ENCODE measurements around the gene ZNF135.

Gene ZNF135

DNA sequence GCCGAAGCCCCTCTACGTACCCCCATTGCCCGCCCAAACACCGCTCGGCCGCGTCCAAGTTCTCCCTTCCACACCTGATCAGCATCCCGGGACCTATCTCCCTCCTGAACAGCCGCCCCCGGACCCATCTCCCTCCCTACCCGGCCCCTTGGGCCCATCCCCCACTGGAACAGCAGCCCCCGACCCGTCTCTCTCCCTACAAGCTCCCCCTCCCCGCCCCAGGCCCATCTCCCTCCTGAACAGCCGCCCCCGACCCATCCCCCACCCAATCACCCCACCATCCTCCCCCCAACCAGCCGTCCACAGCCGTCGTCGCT, 24.6 kb upstream of the ZNF135 start:
- Histone ChIP-seq H3K9me3 (ENCODE audit: control insufficient read depth, low read length) (peaks cover 24% of the 10 kb centered on the region), H3K4me3 (ENCODE audit: extremely low read depth, insufficient read depth, low read length, poor library complexity, severe bottlenecking) (peak overlapping the region; percentile 11), H3K4me1 (ENCODE audit: control insufficient read depth, insufficient read depth, low read length, poor library complexity, severe bottlenecking) (no peaks in the 10 kb centered on the region), H3K36me3 (ENCODE audit: control insufficient read depth, insufficient read depth, low read length) (no peaks in the 10 kb centered on the region), H3K27ac (ENCODE audit: low read depth, low read length, severe bottlenecking) (no peak overlapping the region)
- 40 to 58% methylated on average over 6 to 14 of the region's 20 CpGs for WGBS, 2 experiments (ENCODE audit: insufficient coverage in 2 of 2)

GRCh38 chr19:58035863-58036262, 23.2 kb upstream of the ZNF135 start:
- no peaks in the 10 kb centered on the region for H3K4me1 ChIP-seq (ENCODE audit: control insufficient read depth, insufficient read depth, low read length, poor library complexity, severe bottlenecking)
- no peak overlapping the region for H3K27ac ChIP-seq (ENCODE audit: low read depth, low read length, severe bottlenecking)
- H3K9me3 ChIP-seq (ENCODE audit: control insufficient read depth, low read length) = peaks cover 29% of the 10 kb centered on the region
- WGBS, 2 experiments (ENCODE audit: insufficient coverage in 2 of 2) = 73 to 84% methylated on average over 7 of the region's 8 CpGs
- H3K4me3 ChIP-seq (ENCODE audit: extremely low read depth, insufficient read depth, low read length, poor library complexity, severe bottlenecking) = no peak overlapping the region
- H3K36me3 ChIP-seq (ENCODE audit: control insufficient read depth, insufficient read depth, low read length) = no peaks in the 10 kb centered on the region

GRCh38 chr19:58037927-58038687, 21.0 kb upstream of the ZNF135 start:
- Histone ChIP-seq H3K4me1 (ENCODE audit: control insufficient read depth, insufficient read depth, low read length, poor library complexity, severe bottlenecking) (no peaks in the 10 kb centered on the region), H3K27ac (ENCODE audit: low read depth, low read length, severe bottlenecking) (no peak overlapping the region), H3K36me3 (ENCODE audit: control insufficient read depth, insufficient read depth, low read length) (no peaks in the 10 kb centered on the region), H3K4me3 (ENCODE audit: extremely low read depth, insufficient read depth, low read length, poor library complexity, severe bottlenecking) (no peak overlapping the region), H3K9me3 (ENCODE audit: control insufficient read depth, low read length) (peaks cover 40% of the 10 kb centered on the region)
- 79 to 80% methylated on average over 23 to 36 of the region's 44 CpGs for WGBS, 2 experiments (ENCODE audit: insufficient coverage in 2 of 2)

DNA sequence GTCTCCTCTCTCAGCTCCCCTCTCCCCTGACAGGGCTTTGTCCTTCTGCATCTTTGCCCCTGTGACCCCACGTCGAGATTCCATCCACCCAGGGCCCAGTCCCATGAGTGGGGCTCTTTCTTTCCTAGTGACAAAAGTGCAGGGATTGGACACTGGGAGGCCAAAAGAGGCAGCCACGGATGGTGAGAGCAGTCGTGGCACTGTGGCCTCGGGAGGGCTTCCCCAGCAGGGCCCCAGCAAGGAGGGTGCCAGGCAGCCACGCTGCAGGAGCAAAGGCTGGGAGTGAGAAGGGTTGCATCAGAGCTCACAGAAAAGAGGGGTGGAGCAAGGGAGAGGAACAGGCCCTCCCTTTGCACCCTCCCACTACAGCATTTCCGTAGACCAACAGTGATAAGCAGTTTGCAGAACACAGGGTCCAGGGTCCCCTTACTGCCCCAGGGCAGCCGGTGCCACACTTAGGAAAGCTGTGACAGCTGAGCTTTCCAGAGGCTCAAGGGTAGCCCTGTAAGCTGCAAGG, 20.3 kb upstream of the ZNF135 start:
- H3K9me3 ChIP-seq (ENCODE audit: control insufficient read depth, low read length) = peaks cover 38% of the 10 kb centered on the region
- H3K27ac ChIP-seq (ENCODE audit: low read depth, low read length, severe bottlenecking) = no peak overlapping the region
- no peak overlapping the region for H3K4me3 ChIP-seq (ENCODE audit: extremely low read depth, insufficient read depth, low read length, poor library complexity, severe bottlenecking)
- no peaks in the 10 kb centered on the region for H3K4me1 ChIP-seq (ENCODE audit: control insufficient read depth, insufficient read depth, low read length, poor library complexity, severe bottlenecking)
- no peaks in the 10 kb centered on the region for H3K36me3 ChIP-seq (ENCODE audit: control insufficient read depth, insufficient read depth, low read length)
- 45 to 59% methylated on average over 6 to 8 of the region's 8 CpGs for WGBS, 2 experiments (ENCODE audit: insufficient coverage in 2 of 2)

- Histone ChIP-seq H3K27ac (ENCODE audit: low read depth, low read length, severe bottlenecking) (no peak overlapping the region), H3K4me3 (ENCODE audit: extremely low read depth, insufficient read depth, low read length, poor library complexity, severe bottlenecking) (no peak overlapping the region), H3K4me1 (ENCODE audit: control insufficient read depth, insufficient read depth, low read length, poor library complexity, severe bottlenecking) (no peaks in the 10 kb centered on the region), H3K36me3 (ENCODE audit: control insufficient read depth, insufficient read depth, low read length) (no peaks in the 10 kb centered on the region), H3K9me3 (ENCODE audit: control insufficient read depth, low read length) (peaks cover 35% of the 10 kb centered on the region)
- WGBS, 2 experiments (ENCODE audit: insufficient coverage in 2 of 2) = 76 to 83% methylated on average over 21 of the region's 21 CpGs
Measured at GRCh38 chr19:58040751-58041525, 18.1 kb upstream of the ZNF135 start.

GRCh38 chr19:58042495-58043340, 16.4 kb upstream of the ZNF135 start:
- H3K4me3 ChIP-seq (ENCODE audit: extremely low read depth, insufficient read depth, low read length, poor library complexity, severe bottlenecking) = no peak overlapping the region
- 75 to 81% methylated on average over 46 to 47 of the region's 54 CpGs for WGBS, 2 experiments (ENCODE audit: insufficient coverage in 2 of 2)
- no peaks in the 10 kb centered on the region for H3K4me1 ChIP-seq (ENCODE audit: control insufficient read depth, insufficient read depth, low read length, poor library complexity, severe bottlenecking)
- H3K9me3 ChIP-seq (ENCODE audit: control insufficient read depth, low read length) = peaks cover 48% of the 10 kb centered on the region
- no peak overlapping the region for H3K27ac ChIP-seq (ENCODE audit: low read depth, low read length, severe bottlenecking)
- no peaks in the 10 kb centered on the region for H3K36me3 ChIP-seq (ENCODE audit: control insufficient read depth, insufficient read depth, low read length)

GRCh38 chr19:58044391-58044790, 14.7 kb upstream of the ZNF135 start:
- peaks cover 59% of the 10 kb centered on the region for H3K9me3 ChIP-seq (ENCODE audit: control insufficient read depth, low read length)
- WGBS, 2 experiments (ENCODE audit: insufficient coverage in 2 of 2) = 93% methylated on average over 32 to 40 of the region's 42 CpGs

GRCh38 chr19:58044886-58045285, 14.2 kb upstream of the ZNF135 start:
- H3K4me1 ChIP-seq (ENCODE audit: control insufficient read depth, insufficient read depth, low read length, poor library complexity, severe bottlenecking) = no peaks in the 10 kb centered on the region
- peaks cover 63% of the 10 kb centered on the region for H3K9me3 ChIP-seq (ENCODE audit: control insufficient read depth, low read length)
- H3K27ac ChIP-seq (ENCODE audit: low read depth, low read length, severe bottlenecking) = no peak overlapping the region
- H3K36me3 ChIP-seq (ENCODE audit: control insufficient read depth, insufficient read depth, low read length) = no peaks in the 10 kb centered on the region
- WGBS, 2 experiments (ENCODE audit: insufficient coverage in 2 of 2) = 95 to 97% methylated on average over 23 to 26 of the region's 26 CpGs
- no peak overlapping the region for H3K4me3 ChIP-seq (ENCODE audit: extremely low read depth, insufficient read depth, low read length, poor library complexity, severe bottlenecking)

More at GRCh38 chr19:58044391-58044790, 14.7 kb upstream of the ZNF135 start:
- H3K4me1 ChIP-seq (ENCODE audit: control insufficient read depth, insufficient read depth, low read length, poor library complexity, severe bottlenecking) = no peaks in the 10 kb centered on the region
- H3K36me3 ChIP-seq (ENCODE audit: control insufficient read depth, insufficient read depth, low read length) = no peaks in the 10 kb centered on the region
- no peak overlapping the region for H3K27ac ChIP-seq (ENCODE audit: low read depth, low read length, severe bottlenecking)
- H3K4me3 ChIP-seq (ENCODE audit: extremely low read depth, insufficient read depth, low read length, poor library complexity, severe bottlenecking) = no peak overlapping the region

DNA sequence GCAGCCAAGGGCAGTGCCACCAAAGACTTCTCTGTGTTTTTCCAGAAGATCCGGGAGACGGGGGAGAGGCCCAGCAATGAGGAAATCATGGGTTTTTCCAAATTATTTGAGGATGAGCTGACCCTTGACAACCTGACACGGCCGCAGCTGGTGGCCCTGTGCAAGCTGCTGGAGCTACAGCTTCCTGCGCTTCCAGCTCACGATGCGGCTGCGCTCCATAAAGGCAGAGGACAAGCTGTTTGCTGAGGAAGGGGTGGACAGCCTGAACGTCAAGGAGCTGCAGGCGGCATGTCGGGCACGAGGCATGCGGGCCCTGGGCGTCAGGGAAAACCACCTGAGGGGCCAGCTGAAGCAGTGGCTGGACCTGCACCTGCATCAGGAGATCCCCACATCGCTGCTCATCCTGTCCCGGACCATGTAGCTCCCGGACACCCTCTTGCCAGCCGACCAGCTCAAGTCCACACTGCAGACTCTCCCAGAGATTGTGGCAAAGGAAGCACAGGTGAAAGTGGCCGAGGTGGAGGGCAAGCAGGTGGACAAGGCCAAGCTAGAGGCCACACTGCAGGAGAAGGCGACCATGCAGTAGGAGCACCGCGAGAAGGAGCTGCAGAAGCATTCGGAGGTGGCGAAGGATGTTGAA, 13.6 kb upstream of the ZNF135 start:
- 79 to 86% methylated on average over 24 of the region's 24 CpGs for WGBS, 2 experiments (ENCODE audit: insufficient coverage in 2 of 2)
- peaks cover 64% of the 10 kb centered on the region for H3K9me3 ChIP-seq (ENCODE audit: control insufficient read depth, low read length)
- H3K4me3 ChIP-seq (ENCODE audit: extremely low read depth, insufficient read depth, low read length, poor library complexity, severe bottlenecking) = no peak overlapping the region
- H3K27ac ChIP-seq (ENCODE audit: low read depth, low read length, severe bottlenecking) = no peak overlapping the region
- H3K4me1 ChIP-seq (ENCODE audit: control insufficient read depth, insufficient read depth, low read length, poor library complexity, severe bottlenecking) = no peaks in the 10 kb centered on the region
- no peaks in the 10 kb centered on the region for H3K36me3 ChIP-seq (ENCODE audit: control insufficient read depth, insufficient read depth, low read length)

DNA sequence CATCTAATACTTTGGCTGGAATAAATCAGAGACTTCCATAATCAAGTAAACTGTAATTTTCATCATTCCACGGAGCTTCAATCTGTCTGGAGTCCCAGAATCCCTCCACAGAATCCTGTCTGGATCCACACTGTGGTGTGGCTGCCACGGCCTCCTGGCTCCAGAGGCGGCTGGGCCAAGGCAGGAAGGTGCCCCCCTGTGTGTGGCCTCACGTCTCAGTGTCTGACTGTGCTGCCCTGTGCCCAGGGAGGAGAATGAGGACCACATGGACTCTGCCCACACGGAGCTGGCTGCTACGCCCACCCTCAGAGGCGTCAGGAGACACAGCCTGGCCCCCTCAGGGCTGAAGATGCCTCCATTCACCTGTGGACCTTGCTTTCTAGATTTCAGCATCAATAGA, 12.2 kb upstream of the ZNF135 start:
- WGBS, 2 experiments (ENCODE audit: insufficient coverage in 2 of 2) = 47 to 51% methylated on average over 7 of the region's 7 CpGs
- Histone ChIP-seq H3K27ac (ENCODE audit: low read depth, low read length, severe bottlenecking) (no peak overlapping the region), H3K4me3 (ENCODE audit: extremely low read depth, insufficient read depth, low read length, poor library complexity, severe bottlenecking) (no peak overlapping the region), H3K36me3 (ENCODE audit: control insufficient read depth, insufficient read depth, low read length) (no peaks in the 10 kb centered on the region), H3K9me3 (ENCODE audit: control insufficient read depth, low read length) (peaks cover 64% of the 10 kb centered on the region), H3K4me1 (ENCODE audit: control insufficient read depth, insufficient read depth, low read length, poor library complexity, severe bottlenecking) (no peaks in the 10 kb centered on the region)
